Right lung (tissue), 5 donors: Measurements from ENCODE around the gene TRIM27. TPM values are rescaled to one million over a fixed set of nuclear protein-coding genes. Genes with fewer than 3 reads are reported as not detected.
A peak's percentile ranks its signal among the peaks of the same experiment; 100 is the strongest.
"Not testable (repeated sequence)": the region's sequence is repeated elsewhere in the genome, so short reads cannot be mapped to it uniquely, and the experiment has no call there.

Experiments
- DNase-seq, 2 donors: peaks; one replicate each; pipeline ENCODE4 v3.0.0-alpha.2; 2013
- polyA plus RNA-seq, 5 donors: library from polyadenylated mRNA; unstranded; fragments of 120-200 nt; gene quantifications; one replicate each; pipeline versions ENCODE4 v1.2.1 to v1.2.3, GENCODE V29; 2013; ENCODE audit warnings: inconsistent platforms in 1 of 5, low replicate concordance in 1 of 5; ENCODE audit not compliant: insufficient read length in 5 of 5, insufficient read depth in 1 of 5

TRIM27 gene
- polyA plus RNA-seq, 5 donors = 70.0 to 100 (median 90.7) TPM

DNA sequence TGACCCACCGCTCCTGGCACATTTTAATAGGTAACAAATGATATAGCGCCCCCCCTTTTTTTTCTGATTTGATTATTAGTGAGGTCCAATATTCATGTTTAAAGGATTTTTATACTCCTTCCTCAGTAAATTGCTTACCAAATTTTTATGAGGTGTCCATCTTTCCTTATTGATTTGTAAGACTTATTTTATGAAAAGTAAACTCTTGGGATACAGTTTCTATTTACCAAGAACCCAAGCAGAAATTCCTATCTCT lies 25.1 kb downstream of the TRIM27 start:
- no peak for DNase-seq

DNA sequence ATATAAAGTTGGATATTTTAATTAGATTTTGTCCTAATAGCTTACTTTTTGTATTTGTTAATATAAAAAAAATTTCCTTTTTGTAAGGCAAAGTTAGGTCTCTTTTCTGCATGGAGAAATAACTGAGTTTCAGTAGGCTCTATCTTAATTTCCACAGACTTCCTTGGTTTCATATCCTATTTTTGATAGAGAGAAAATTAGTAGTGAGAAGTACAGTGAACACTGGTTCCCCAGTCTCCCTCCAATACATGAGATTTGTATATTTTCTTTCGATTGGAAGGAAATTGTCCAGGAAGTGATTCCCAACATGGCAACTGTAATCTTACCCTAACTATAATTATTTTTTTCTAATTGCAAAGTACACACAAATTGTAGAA lies 26.4 kb downstream of the TRIM27 start:
- peak in 1 of 2 donors; percentile 23 for DNase-seq

DNA sequence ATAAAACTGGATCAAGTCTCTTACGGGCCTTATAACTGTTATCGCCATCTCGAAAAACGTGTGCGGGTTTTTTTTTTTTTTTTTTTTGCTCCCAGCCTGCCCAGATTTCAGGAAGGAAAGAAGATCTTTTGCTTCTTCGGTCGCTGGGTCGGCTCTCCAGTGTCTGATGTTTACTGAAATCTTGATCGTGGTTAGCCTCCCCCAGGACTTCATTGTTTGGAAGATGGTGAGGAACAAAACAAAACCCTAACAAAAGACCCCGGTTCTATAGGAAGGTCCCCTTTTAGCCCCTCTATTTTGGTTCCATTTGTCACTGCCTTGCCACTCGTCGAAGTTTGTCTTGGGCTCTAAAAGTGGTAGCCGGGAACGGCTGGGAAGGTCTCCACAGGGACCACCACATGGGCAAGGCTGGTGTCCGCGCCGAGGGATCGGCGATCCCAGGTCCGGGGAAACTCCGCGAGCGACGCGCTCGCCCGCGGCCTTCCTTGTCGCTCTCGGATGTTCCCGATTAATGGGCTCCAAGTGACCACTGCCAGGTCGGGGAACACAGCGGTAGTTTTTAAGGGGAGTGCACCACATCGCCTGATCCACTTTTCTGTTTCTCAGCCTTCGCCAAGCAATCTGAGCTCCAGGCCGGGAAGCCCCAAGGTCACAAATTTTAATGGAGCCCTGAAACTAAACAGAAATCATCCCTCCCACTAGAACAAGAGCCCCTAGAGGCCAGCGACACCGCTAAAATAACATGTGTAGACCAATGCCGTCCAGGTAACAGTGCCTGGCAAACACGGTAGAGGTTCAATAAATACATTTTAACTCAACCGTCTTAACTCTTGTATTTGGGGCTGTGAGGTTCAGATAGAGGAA lies 27.0 kb downstream of the TRIM27 start:
- peak; percentile 77 to 80 for DNase-seq

DNA sequence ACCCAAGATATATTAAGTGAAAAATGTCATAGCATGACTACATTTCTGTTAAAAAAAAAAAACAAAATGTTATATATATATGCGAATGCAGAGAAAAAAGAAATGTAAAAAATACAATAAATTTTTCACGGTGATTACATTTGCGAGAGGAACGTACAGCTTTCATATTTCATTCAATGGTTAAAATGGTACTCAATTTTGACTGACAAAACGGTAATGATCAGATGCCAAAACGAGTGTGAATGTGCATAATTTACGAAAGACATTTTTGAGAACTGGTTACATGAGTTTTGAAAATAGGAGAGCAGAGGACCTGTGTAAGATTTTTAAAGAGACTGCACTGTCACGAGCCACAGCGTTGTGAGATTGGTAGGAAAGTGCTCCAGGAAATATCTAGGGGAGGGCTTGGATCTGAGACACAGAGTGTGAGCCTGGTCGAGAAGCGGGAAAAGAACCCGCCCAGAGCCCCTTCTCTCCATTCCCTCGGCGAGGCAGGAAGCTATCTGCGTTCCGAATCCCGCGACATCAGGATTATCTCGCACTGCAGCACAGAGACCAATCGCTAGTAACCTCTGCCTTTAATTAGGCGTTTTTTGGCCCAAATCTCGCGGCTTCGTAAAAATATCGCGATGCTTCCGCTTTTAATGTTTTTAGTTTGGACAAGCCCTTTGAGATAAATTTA lies 28.5 kb downstream of the TRIM27 start:
- peak; percentile 96 for DNase-seq

- no peak for DNase-seq
These were observed 30.5 kb downstream of the TRIM27 start for GRCh38 chr6:28893172-28893799.

DNA sequence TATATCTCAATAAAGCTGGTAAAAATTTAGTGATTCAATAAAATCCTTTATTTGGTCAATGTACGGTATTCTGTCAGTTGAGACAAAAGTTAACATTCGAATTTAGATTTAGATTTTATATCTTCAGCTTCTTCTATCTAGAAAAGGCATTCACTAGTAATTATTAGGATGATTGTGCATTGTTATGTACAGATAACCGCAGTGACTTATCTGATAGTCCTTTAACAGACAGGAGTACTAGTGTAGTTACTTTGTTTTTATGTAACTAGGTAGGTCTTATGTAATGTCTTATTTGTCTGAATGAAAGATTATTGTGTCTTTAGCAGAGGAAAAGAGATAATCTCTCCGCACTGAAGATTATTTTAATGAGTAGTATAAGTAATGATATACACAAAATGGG lies 31.3 kb downstream of the TRIM27 start:
- DNase-seq = no peak

- DNase-seq = no peak
These were observed 35.8 kb downstream of the TRIM27 start for GRCh38 chr6:28887796-28888496.

GRCh38 chr6:28886079-28886439 lies 37.7 kb downstream of the TRIM27 start:
- no peak for DNase-seq

DNA sequence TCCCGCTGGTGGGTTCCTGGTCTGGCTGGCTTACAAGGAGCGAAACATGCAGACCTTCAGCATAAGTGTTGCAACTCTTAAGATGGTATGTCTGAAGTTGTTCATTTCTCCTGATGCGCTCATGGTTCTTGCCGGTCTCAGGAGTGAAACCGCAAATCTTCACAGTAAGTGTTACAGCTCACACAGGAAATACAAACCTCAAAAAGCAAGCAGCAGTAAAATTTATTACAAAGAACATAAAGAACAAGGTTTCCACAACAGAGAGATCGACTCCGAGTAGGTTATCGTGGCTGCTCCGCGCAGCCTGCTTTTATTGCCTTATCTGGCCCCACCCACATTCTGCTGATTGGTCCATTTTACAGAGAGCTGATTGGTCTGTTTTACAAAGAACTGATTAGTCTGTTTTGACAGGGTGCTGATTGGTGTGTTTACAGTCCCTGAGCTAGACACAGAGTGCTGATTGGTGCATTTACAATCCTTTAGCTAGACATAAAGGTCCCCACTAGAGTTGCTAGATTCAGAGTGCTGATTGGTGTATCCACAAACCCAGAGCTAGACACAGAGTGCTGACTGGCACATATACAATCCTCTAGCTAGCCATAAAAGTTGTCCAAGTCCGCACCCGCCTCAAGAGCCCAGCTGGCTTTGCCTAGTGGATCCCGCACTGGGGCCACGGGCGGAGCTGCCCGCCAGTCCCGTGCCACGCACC lies 39.2 kb downstream of the TRIM27 start:
- no peak for DNase-seq

- DNase-seq = peak; percentile 81 to 86
These were observed 42.6 kb downstream of the TRIM27 start for GRCh38 chr6:28880894-28881780.

GRCh38 chr6:28880519-28880893 lies 43.3 kb downstream of the TRIM27 start:
- no peak for DNase-seq

DNA sequence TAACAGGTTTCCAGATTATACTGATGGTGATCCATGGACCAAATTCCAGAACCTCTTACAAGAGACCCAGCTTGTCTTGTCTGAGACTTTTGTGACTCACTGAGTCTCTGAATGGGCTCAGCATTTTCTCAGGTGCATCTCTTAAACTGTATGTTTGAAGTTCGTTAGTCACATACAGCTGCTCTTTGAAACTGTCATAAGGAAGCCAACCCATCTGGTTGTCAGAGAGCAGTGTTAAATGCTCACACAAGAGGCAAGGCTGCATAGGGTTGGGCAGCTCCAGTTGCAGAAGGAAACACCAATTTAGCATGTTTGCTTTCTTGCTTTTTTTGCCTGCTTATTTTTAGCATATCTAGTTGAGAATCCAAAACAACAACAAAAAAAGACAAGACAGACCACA lies 47.1 kb downstream of the TRIM27 start:
- no peak for DNase-seq

DNA sequence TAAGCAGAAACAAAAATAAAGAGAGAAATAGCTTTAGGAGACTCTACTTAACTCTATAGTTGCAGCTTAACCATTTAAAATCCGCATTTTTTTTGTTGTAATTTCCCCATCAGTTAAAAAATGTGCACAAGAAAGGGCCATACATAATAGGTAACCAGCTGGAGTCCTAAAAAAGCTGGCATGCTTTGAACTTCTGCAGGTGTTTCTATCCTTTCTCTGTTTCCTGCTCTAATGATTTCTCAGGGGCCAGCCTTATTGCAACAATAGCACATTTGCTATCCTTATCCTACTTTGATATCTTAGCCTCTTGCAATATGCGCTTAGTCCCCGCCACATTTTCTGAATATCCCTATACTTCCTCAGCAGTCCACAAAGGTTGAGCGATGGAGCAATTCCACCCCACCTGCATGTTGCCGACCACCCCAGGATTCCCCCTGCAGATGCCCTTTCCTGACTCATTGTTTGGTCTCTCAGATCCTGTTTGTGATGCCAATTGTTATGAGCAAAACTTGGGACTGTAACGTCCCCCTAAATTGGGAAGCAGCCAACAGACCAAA lies 48.5 kb downstream of the TRIM27 start:
- no peak for DNase-seq

GRCh38 chr6:28872157-28872817 lies 51.5 kb downstream of the TRIM27 start:
- not testable (repeated sequence) for DNase-seq

GRCh38 chr6:28871335-28872156 lies 52.2 kb downstream of the TRIM27 start:
- no peak for DNase-seq

DNA sequence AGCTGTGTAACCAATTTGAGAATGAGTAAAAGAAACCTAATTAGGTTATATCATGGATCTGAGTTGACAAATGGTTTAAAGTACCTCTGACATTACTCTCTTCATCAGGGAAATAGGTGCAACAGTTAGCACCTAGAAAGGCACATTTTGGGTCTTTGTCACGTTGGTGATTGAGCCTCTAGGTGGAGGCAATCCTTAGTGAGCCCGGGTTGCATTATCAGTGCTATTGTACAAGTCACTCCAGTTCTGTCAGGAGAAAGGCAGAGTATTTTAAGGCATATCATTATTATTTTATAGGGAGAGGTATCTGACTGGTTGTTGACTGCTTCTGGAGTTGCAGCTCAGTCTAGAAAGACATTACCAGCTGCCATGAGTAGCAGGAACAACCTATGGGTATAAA lies 54.9 kb downstream of the TRIM27 start:
- DNase-seq = no peak

GRCh38 chr6:28867086-28867409 lies 56.7 kb downstream of the TRIM27 start:
- DNase-seq = no peak

GRCh38 chr6:28866205-28867085 lies 57.3 kb downstream of the TRIM27 start:
- DNase-seq = peak; percentile 66 to 72
